ENCODE data around the gene OSBP.
A peak's percentile ranks its signal among the peaks of the same experiment; 100 is the strongest.
"Not testable (repeated sequence)": the region's sequence is repeated elsewhere in the genome, so short reads cannot be mapped to it uniquely, and the experiment has no call there.

The OSBP gene

GRCh38 chr11:59550842-59551658 is 64.5 kb downstream of the OSBP start:
- peak; percentile 81 for DNase-seq

- peak; percentile 86 for DNase-seq
Measured at GRCh38 chr11:59550368-59550841, 65.2 kb downstream of the OSBP start.

- DNase-seq = no peak
Measured at GRCh38 chr11:59548309-59548656, 67.3 kb downstream of the OSBP start.

- not testable (repeated sequence) for DNase-seq
Measured at GRCh38 chr11:59547605-59548308, 67.8 kb downstream of the OSBP start.

GRCh38 chr11:59545179-59546020 is 70.2 kb downstream of the OSBP start:
- no peak for DNase-seq

GRCh38 chr11:59544869-59545178 is 70.8 kb downstream of the OSBP start:
- no peak for DNase-seq

GRCh38 chr11:59543713-59544112 is 71.9 kb downstream of the OSBP start:
- not testable (repeated sequence) for DNase-seq

- no peak for DNase-seq
Measured at GRCh38 chr11:59542142-59542810, 73.3 kb downstream of the OSBP start.

- no peak for DNase-seq
Measured at GRCh38 chr11:59534676-59535075, 80.9 kb downstream of the OSBP start.

GRCh38 chr11:59532620-59533019 is 83.0 kb downstream of the OSBP start:
- no peak for DNase-seq

- DNase-seq = no peak
Measured at GRCh38 chr11:59528711-59529110, 86.9 kb downstream of the OSBP start.

Data from CD4-positive, alpha-beta T cell treated with Interleukin-17A for 4 hours (primary cell).